ENCODE measurements around the gene ARHGEF26. TPM values are rescaled to one million over a fixed set of nuclear protein-coding genes. Genes with fewer than 3 reads are reported as not detected.
A peak's percentile ranks its signal among the peaks of the same experiment; 100 is the strongest.

The ARHGEF26 gene
- total RNA-seq, 1 experiment from 2014 or later = 14.1 TPM

DNA sequence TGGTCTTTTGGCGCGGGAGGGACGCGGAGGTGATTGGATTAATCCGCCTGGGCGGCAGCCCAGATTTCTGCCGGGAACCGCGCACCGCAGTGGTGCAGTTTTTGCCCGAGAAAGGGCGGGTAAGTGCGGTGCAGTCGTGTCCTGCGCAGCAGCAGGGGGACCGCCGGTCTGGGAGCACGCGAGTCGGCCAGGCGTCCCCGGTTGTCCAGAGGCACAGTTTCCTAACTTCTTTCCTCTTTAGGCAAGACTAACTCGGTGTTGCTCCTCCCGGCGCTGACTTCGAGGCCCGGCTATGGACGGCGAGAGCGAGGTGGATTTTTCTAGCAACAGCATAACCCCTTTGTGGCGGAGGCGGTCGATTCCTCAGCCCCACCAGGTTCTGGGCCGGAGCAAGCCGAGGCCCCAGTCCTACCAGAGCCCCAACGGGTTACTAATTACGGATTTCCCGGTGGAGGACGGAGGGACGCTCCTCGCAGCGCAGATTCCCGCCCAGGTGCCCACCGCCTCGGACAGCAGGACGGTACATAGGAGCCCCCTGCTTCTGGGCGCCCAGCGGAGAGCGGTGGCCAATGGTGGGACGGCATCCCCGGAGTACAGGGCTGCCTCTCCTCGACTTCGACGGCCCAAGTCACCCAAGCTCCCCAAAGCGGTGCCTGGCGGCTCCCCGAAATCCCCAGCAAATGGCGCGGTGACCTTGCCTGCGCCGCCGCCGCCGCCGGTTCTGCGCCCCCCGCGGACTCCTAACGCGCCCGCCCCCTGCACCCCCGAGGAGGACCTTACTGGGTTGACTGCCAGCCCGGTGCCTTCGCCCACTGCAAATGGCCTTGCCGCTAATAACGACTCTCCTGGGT, 736 bp downstream of the ARHGEF26 start:
- no peak overlapping the region for H3K27ac Mint-ChIP-seq
- no peaks in the 10 kb centered on the region for H3K9me3 Mint-ChIP-seq

DNA sequence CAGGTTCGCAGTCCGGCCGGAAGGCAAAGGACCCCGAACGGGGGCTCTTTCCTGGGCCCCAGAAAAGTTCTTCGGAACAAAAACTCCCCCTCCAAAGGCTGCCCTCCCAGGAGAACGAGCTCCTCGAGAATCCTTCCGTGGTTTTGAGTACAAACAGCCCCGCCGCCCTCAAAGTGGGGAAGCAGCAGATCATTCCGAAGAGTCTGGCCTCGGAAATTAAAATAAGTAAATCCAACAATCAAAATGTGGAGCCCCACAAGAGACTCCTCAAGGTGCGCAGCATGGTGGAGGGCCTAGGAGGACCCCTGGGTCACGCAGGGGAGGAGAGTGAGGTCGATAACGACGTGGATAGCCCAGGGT, 1.3 kb downstream of the ARHGEF26 start:
- Mint-ChIP-seq H3K27ac (no peak overlapping the region), H3K9me3 (no peaks in the 10 kb centered on the region), H3K4me1 (peaks cover 32% of the 10 kb centered on the region), H3K36me3 (peaks cover 6% of the 10 kb centered on the region; the same call in 1 of the 2 replicates), H3K27me3 (ENCODE audit: low read depth) (peaks cover 32% of the 10 kb centered on the region), H3K4me3 (peak overlapping the region; percentile 83)
- ChIA-PET CTCF (no interaction called here), POLR2A (no interaction called here)
- ATAC-seq = no peak
- DNase-seq (ENCODE audit: low spot score) = no peak
- TF ChIP-seq, protein P1, sequence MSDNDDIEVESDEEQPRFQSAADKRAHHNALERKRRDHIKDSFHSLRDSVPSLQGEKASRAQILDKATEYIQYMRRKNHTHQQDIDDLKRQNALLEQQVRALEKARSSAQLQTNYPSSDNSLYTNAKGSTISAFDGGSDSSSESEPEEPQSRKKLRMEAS (CRISPR knock-in tag; IDR thresholded peaks at IDR 0.05) = 0 out of 2 replicates have a peak, but pooled peaks have one; percentile 3
- TF ChIP-seq ZNF317 (CRISPR knock-in tag; IDR thresholded peaks at IDR 0.05; ENCODE audit: borderline replicate concordance, low read depth) = no peak
- TF ChIP-seq, protein P2, sequence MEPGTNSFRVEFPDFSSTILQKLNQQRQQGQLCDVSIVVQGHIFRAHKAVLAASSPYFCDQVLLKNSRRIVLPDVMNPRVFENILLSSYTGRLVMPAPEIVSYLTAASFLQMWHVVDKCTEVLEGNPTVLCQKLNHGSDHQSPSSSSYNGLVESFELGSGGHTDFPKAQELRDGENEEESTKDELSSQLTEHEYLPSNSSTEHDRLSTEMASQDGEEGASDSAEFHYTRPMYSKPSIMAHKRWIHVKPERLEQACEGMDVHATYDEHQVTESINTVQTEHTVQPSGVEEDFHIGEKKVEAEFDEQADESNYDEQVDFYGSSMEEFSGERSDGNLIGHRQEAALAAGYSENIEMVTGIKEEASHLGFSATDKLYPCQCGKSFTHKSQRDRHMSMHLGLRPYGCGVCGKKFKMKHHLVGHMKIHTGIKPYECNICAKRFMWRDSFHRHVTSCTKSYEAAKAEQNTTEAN (CRISPR knock-in tag; IDR thresholded peaks at IDR 0.05) = 0 out of 2 replicates have a peak, but pooled peaks have one; percentile 21

More for the DNA sequence above, 736 bp downstream of the ARHGEF26 start:
- peaks cover 32% of the 10 kb centered on the region for H3K4me1 Mint-ChIP-seq
- CTCF ChIA-PET = interaction anchor here (1.0 to 1.6 kb wide), 5 partner anchors 10 to 143 kb away, joined by 3 to 7 read pairs (median 5); no protein-coding TSS in a partner anchor
- POLR2A ChIA-PET = interaction anchor here (1.0 to 1.7 kb wide), 3 partner anchors 16 to 961 kb away, joined by 3 to 6 read pairs (median 5); no protein-coding TSS in a partner anchor
- DNase-seq (ENCODE audit: low spot score) = peak; percentile 51
- H3K4me3 Mint-ChIP-seq = peak overlapping the region; percentile 83
- H3K27me3 Mint-ChIP-seq (ENCODE audit: low read depth) = peaks cover 32% of the 10 kb centered on the region
- peak; percentile 57 for ATAC-seq
- peak; percentile 32; the same call in 1 of the 2 replicates for TF ChIP-seq MYBL2 (CRISPR knock-in tag; IDR thresholded peaks at IDR 0.05)
- TF ChIP-seq, protein P1 (CRISPR knock-in tag; IDR thresholded peaks at IDR 0.05) = peak; percentile 8; the same call in 1 of the 2 replicates
- TF ChIP-seq, protein P3, sequence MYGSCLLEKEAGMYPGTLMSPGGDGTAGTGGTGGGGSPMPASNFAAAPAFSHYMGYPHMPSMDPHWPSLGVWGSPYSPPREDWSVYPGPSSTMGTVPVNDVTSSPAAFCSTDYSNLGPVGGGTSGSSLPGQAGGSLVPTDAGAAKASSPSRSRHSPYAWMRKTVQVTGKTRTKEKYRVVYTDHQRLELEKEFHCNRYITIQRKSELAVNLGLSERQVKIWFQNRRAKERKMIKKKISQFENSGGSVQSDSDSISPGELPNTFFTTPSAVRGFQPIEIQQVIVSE (CRISPR knock-in tag; IDR thresholded peaks at IDR 0.05; ENCODE audit: borderline replicate concordance) = no peak
- TF ChIP-seq, protein P4, sequence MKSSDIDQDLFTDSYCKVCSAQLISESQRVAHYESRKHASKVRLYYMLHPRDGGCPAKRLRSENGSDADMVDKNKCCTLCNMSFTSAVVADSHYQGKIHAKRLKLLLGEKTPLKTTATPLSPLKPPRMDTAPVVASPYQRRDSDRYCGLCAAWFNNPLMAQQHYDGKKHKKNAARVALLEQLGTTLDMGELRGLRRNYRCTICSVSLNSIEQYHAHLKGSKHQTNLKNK (CRISPR knock-in tag; IDR thresholded peaks at IDR 0.05) = no peak
- TF ChIP-seq JUN (CRISPR knock-in tag; IDR thresholded peaks at IDR 0.05) = 0 out of 2 replicates have a peak, but pooled peaks have one; percentile 58
- TF ChIP-seq, protein P2 (CRISPR knock-in tag; IDR thresholded peaks at IDR 0.05) = 0 out of 2 replicates have a peak, but pooled peaks have one; percentile 56
- TF ChIP-seq SP1 (CRISPR knock-in tag; conservative IDR thresholded peaks at IDR 0.05) = peak; percentile 35; the same call in 1 of the 2 replicates
- H3K36me3 Mint-ChIP-seq = 0 out of 2 replicates have a peak, but pooled peaks cover 3% of the 10 kb centered on the region

DNA sequence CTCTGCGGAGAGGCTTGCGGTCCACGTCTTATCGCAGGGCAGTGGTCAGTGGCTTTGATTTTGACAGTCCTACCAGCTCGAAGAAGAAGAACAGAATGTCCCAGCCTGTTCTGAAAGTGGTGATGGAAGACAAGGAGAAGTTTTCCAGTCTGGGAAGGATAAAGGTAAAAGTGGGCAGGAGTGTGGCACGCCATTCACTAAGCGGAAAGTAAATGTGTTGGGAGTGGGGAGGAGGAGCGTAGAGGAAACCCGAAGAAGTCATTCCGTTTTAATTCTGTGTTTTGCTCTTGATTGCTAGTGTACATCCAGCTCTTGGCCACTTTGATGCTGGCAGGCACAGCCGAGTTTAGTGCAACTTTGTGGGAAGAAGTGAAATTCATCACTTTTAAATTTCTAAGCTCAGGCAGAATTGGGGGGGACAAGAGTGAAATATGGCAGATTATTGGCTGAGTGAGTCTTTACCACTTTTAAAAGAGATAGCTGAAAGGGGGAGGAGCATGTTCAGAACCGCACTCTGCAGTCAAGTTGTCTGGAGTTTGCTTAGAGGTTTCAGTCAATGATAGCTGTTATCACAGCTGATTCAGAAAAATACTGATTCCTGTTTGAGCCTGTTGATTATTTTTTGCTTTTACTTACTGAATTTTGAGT, 1.8 kb downstream of the ARHGEF26 start:
- POLR2A ChIA-PET = no interaction called here
- Mint-ChIP-seq H3K4me3 (peak overlapping the region; percentile 83), H3K4me1 (peaks cover 32% of the 10 kb centered on the region), H3K27me3 (ENCODE audit: low read depth) (peaks cover 32% of the 10 kb centered on the region), H3K36me3 (peaks cover 11% of the 10 kb centered on the region), H3K27ac (no peak overlapping the region), H3K9me3 (no peaks in the 10 kb centered on the region)
- CTCF ChIA-PET = no interaction called here
- no peak for DNase-seq (ENCODE audit: low spot score)
- ATAC-seq = no peak
- TF ChIP-seq ZNF121 (CRISPR knock-in tag; IDR thresholded peaks at IDR 0.05) (no peak), EMX1 (CRISPR knock-in tag; IDR thresholded peaks at IDR 0.05) (no peak), MXD4 (CRISPR knock-in tag; IDR thresholded peaks at IDR 0.05; ENCODE audit: borderline replicate concordance) (no peak), FOXP1 (CRISPR knock-in tag; IDR thresholded peaks at IDR 0.05; ENCODE audit: borderline replicate concordance) (no peak), ETV6 (CRISPR knock-in tag; IDR thresholded peaks at IDR 0.05) (no peak), RORB (CRISPR knock-in tag; IDR thresholded peaks at IDR 0.05) (no peak), OVOL2 (CRISPR knock-in tag; IDR thresholded peaks at IDR 0.05; ENCODE audit: borderline replicate concordance) (no peak)
- TF ChIP-seq, protein P5, sequence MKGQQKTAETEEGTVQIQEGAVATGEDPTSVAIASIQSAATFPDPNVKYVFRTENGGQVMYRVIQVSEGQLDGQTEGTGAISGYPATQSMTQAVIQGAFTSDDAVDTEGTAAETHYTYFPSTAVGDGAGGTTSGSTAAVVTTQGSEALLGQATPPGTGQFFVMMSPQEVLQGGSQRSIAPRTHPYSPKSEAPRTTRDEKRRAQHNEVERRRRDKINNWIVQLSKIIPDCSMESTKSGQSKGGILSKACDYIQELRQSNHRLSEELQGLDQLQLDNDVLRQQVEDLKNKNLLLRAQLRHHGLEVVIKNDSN (CRISPR knock-in tag; IDR thresholded peaks at IDR 0.05) = no peak
- TF ChIP-seq, protein P6, sequence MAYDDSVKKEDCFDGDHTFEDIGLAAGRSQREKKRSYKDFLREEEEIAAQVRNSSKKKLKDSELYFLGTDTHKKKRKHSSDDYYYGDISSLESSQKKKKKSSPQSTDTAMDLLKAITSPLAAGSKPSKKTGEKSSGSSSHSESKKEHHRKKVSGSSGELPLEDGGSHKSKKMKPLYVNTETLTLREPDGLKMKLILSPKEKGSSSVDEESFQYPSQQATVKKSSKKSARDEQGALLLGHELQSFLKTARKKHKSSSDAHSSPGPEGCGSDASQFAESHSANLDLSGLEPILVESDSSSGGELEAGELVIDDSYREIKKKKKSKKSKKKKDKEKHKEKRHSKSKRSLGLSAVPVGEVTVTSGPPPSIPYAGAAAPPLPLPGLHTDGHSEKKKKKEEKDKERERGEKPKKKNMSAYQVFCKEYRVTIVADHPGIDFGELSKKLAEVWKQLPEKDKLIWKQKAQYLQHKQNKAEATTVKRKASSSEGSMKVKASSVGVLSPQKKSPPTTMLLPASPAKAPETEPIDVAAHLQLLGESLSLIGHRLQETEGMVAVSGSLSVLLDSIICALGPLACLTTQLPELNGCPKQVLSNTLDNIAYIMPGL (CRISPR knock-in tag; IDR thresholded peaks at IDR 0.05) = no peak
- TF ChIP-seq, protein P7, sequence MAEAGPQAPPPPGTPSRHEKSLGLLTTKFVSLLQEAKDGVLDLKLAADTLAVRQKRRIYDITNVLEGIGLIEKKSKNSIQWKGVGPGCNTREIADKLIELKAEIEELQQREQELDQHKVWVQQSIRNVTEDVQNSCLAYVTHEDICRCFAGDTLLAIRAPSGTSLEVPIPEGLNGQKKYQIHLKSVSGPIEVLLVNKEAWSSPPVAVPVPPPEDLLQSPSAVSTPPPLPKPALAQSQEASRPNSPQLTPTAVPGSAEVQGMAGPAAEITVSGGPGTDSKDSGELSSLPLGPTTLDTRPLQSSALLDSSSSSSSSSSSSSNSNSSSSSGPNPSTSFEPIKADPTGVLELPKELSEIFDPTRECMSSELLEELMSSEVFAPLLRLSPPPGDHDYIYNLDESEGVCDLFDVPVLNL (CRISPR knock-in tag; IDR thresholded peaks at IDR 0.05; ENCODE audit: borderline replicate concordance, low read depth) = no peak
- TF ChIP-seq, protein P2 (CRISPR knock-in tag; IDR thresholded peaks at IDR 0.05) = no peak

All from WTC11 (cell line).